Measurements from ENCODE around the gene IQGAP2.

DNA sequence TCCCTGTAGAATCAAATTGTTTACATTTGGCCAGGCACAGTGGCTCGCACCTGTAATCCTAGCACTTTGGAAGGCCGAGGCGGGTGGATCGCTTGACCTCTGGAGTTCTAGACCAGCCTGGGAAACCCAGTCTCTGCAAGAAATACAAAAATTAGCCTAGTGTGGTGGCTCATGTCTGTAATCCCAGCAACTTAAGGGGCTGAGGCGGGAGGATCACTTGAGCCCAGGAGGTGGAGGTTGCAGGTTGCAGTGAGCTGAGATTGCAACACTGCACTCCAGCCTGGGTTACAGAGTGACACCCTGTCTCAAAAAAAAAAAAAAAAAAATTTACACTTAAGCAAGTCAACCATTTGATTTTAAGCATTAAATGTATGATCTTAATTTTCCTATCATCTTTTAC lies 17.5 kb upstream of the IQGAP2 start:
- no peak for TF ChIP-seq POLR2AphosphoS5 (IDR thresholded peaks at IDR 0.05)
- TF ChIP-seq, protein P1, sequence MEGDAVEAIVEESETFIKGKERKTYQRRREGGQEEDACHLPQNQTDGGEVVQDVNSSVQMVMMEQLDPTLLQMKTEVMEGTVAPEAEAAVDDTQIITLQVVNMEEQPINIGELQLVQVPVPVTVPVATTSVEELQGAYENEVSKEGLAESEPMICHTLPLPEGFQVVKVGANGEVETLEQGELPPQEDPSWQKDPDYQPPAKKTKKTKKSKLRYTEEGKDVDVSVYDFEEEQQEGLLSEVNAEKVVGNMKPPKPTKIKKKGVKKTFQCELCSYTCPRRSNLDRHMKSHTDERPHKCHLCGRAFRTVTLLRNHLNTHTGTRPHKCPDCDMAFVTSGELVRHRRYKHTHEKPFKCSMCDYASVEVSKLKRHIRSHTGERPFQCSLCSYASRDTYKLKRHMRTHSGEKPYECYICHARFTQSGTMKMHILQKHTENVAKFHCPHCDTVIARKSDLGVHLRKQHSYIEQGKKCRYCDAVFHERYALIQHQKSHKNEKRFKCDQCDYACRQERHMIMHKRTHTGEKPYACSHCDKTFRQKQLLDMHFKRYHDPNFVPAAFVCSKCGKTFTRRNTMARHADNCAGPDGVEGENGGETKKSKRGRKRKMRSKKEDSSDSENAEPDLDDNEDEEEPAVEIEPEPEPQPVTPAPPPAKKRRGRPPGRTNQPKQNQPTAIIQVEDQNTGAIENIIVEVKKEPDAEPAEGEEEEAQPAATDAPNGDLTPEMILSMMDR (IDR thresholded peaks at IDR 0.05): no peak

Data from transverse colon (tissue), 4 donors.